Measurements from ENCODE around the gene NCOA7. TPM values are rescaled to one million over a fixed set of nuclear protein-coding genes. Genes with fewer than 3 reads are reported as not detected.
A peak's percentile ranks its signal among the peaks of the same experiment; 100 is the strongest.

The NCOA7 gene
- total RNA-seq, 1 donor from 2014 or later = 56.1 TPM

- no peaks in the 10 kb centered on the region for H3K27me3 Mint-ChIP-seq (ENCODE audit: insufficient read depth)
- H3K27ac Mint-ChIP-seq = peak overlapping the region; percentile 32
- H3K36me3 Mint-ChIP-seq (ENCODE audit: low read depth) = peaks cover 44% of the 10 kb centered on the region
- DNase-seq (ENCODE audit: low spot score) = no peak
- peaks cover 72% of the 10 kb centered on the region for H3K4me1 Mint-ChIP-seq (ENCODE audit: low read depth)
- intact Hi-C loops (cut with micrococcal nuclease) = no loop called here
- no peaks in the 10 kb centered on the region for H3K9me3 Mint-ChIP-seq
- H3K4me3 Mint-ChIP-seq = no peak overlapping the region
Observed at GRCh38 chr6:125812394-125813292, 21.9 kb downstream of the NCOA7 start.

DNA sequence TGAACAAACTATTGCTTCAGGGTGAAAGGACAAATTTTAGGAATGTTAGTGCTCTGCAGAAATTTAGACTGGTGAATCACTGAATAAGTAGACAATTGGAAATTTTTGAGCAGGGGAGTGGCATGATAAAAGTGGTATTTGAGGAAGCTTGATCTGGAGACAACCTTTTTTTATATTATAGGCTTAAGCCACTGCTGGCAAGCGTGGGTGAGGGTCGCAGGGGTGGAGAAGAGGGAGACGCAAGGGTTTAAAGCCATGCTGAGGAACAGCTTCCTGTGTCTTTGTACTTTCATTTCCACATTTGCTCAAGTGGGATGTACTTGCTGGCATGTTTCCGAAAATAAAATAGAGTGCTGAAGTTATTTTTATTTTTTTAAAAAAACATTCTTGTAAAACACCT lies 23.7 kb downstream of the NCOA7 start:
- Mint-ChIP-seq H3K4me3 (no peak overlapping the region), H3K27ac (peak overlapping the region; percentile 47), H3K4me1 (ENCODE audit: low read depth) (peaks cover 67% of the 10 kb centered on the region), H3K27me3 (ENCODE audit: insufficient read depth) (no peaks in the 10 kb centered on the region), H3K9me3 (no peaks in the 10 kb centered on the region), H3K36me3 (ENCODE audit: low read depth) (peaks cover 34% of the 10 kb centered on the region)
- DNase-seq (ENCODE audit: low spot score) = no peak
- intact Hi-C loops (cut with micrococcal nuclease) = loop anchor here (2.0 kb wide), 1 partner anchor 14 kb away; no protein-coding TSS in a partner anchor

GRCh38 chr6:125815080-125815910 lies 24.5 kb downstream of the NCOA7 start:
- no peaks in the 10 kb centered on the region for H3K27me3 Mint-ChIP-seq (ENCODE audit: insufficient read depth)
- H3K4me3 Mint-ChIP-seq = no peak overlapping the region
- H3K4me1 Mint-ChIP-seq (ENCODE audit: low read depth) = peaks cover 72% of the 10 kb centered on the region
- no peaks in the 10 kb centered on the region for H3K9me3 Mint-ChIP-seq
- H3K36me3 Mint-ChIP-seq (ENCODE audit: low read depth) = peaks cover 37% of the 10 kb centered on the region
- intact Hi-C loops (cut with micrococcal nuclease) = loop anchor here (2.0 kb wide), 1 partner anchor 14 kb away; no protein-coding TSS in a partner anchor
- H3K27ac Mint-ChIP-seq = peak overlapping the region; percentile 47
- no peak for DNase-seq (ENCODE audit: low spot score)

- peaks cover 67% of the 10 kb centered on the region for H3K4me1 Mint-ChIP-seq (ENCODE audit: low read depth)
Observed at GRCh38 chr6:125816828-125817280, 26.1 kb downstream of the NCOA7 start.

DNA sequence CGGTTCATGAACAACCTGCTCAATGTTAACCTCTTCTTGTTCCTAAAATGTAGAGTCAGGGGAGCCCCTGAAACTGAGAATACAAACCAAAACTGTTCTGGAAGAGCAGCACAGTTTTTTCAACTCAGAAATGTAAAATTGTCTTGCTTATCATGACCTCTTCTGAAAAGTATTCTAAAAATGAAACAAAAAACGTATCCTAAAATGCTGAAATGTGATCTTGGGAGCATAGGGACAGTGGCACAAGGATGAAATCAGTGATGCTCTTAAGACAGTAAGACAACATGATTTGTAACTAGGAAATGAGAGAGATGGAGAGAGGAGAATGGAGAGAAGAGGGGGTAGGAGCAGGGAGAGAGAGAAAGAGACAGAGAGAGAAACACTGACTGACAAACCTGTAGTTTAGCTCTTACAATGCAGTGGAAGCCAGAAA lies 27.5 kb downstream of the NCOA7 start:
- no peaks in the 10 kb centered on the region for H3K27me3 Mint-ChIP-seq (ENCODE audit: insufficient read depth)
- peaks cover 54% of the 10 kb centered on the region for H3K4me1 Mint-ChIP-seq (ENCODE audit: low read depth)
- H3K9me3 Mint-ChIP-seq = no peaks in the 10 kb centered on the region
- H3K36me3 Mint-ChIP-seq (ENCODE audit: low read depth) = peaks cover 36% of the 10 kb centered on the region
- H3K4me3 Mint-ChIP-seq = no peak overlapping the region
- intact Hi-C loops (cut with micrococcal nuclease) = no loop called here
- no peak for DNase-seq (ENCODE audit: low spot score)
- no peak overlapping the region for H3K27ac Mint-ChIP-seq

More at GRCh38 chr6:125816828-125817280, 26.1 kb downstream of the NCOA7 start:
- intact Hi-C loops (cut with micrococcal nuclease) = loop anchor here (1.0 kb wide), 1 partner anchor 10 kb away; no protein-coding TSS in a partner anchor
- no peak overlapping the region for H3K4me3 Mint-ChIP-seq
- H3K27ac Mint-ChIP-seq = peak overlapping the region; percentile 10
- no peaks in the 10 kb centered on the region for H3K27me3 Mint-ChIP-seq (ENCODE audit: insufficient read depth)
- peaks cover 41% of the 10 kb centered on the region for H3K36me3 Mint-ChIP-seq (ENCODE audit: low read depth)
- DNase-seq (ENCODE audit: low spot score) = no peak
- no peaks in the 10 kb centered on the region for H3K9me3 Mint-ChIP-seq

GRCh38 chr6:125818772-125819260 lies 28.1 kb downstream of the NCOA7 start:
- intact Hi-C loops (cut with micrococcal nuclease) = no loop called here
- Mint-ChIP-seq H3K27ac (no peak overlapping the region), H3K36me3 (ENCODE audit: low read depth) (peaks cover 36% of the 10 kb centered on the region), H3K27me3 (ENCODE audit: insufficient read depth) (no peaks in the 10 kb centered on the region), H3K4me3 (no peak overlapping the region), H3K9me3 (no peaks in the 10 kb centered on the region), H3K4me1 (ENCODE audit: low read depth) (peaks cover 54% of the 10 kb centered on the region)
- DNase-seq (ENCODE audit: low spot score) = no peak

GRCh38 chr6:125819535-125820326 lies 29.0 kb downstream of the NCOA7 start:
- intact Hi-C loops (cut with micrococcal nuclease) = no loop called here
- peaks cover 48% of the 10 kb centered on the region for H3K4me1 Mint-ChIP-seq (ENCODE audit: low read depth)
- H3K4me3 Mint-ChIP-seq = no peak overlapping the region
- no peak for DNase-seq (ENCODE audit: low spot score)
- no peak overlapping the region for H3K27ac Mint-ChIP-seq
- H3K36me3 Mint-ChIP-seq (ENCODE audit: low read depth) = peaks cover 33% of the 10 kb centered on the region
- no peaks in the 10 kb centered on the region for H3K27me3 Mint-ChIP-seq (ENCODE audit: insufficient read depth)
- H3K9me3 Mint-ChIP-seq = no peaks in the 10 kb centered on the region

DNA sequence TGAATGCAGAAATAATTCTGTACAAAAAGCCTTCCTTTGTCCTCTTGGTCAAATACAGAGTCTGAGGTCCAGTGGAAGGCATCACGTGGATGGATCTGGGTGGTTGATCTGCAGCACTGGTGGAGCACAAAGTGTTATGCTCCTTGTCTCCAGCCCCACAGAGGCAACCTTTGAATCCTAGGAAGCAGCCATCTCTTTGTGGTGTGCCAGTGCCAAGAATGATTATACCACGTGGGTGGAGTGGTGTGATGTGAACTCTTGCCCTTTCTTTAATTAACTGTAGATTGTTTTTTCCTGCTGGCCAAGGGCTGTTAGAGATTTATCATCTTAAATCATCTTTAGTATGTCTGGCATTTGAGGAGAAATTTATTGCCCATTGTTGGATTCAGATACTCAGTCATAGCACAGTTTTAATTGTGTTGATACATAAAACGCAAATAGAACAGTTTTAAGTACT lies 31.1 kb downstream of the NCOA7 start:
- H3K4me3 Mint-ChIP-seq = no peak overlapping the region
- H3K36me3 Mint-ChIP-seq (ENCODE audit: low read depth) = peaks cover 21% of the 10 kb centered on the region
- H3K9me3 Mint-ChIP-seq = no peaks in the 10 kb centered on the region
- peaks cover 32% of the 10 kb centered on the region for H3K4me1 Mint-ChIP-seq (ENCODE audit: low read depth)
- DNase-seq (ENCODE audit: low spot score) = no peak
- intact Hi-C loops (cut with micrococcal nuclease) = no loop called here
- H3K27ac Mint-ChIP-seq = no peak overlapping the region
- H3K27me3 Mint-ChIP-seq (ENCODE audit: insufficient read depth) = no peaks in the 10 kb centered on the region

- Mint-ChIP-seq H3K36me3 (ENCODE audit: low read depth) (peaks cover 22% of the 10 kb centered on the region), H3K27ac (no peak overlapping the region), H3K4me1 (ENCODE audit: low read depth) (peaks cover 32% of the 10 kb centered on the region), H3K27me3 (ENCODE audit: insufficient read depth) (no peaks in the 10 kb centered on the region), H3K4me3 (no peak overlapping the region), H3K9me3 (no peaks in the 10 kb centered on the region)
- intact Hi-C loops (cut with micrococcal nuclease) = no loop called here
- DNase-seq (ENCODE audit: low spot score) = no peak
Observed at GRCh38 chr6:125823180-125823579, 32.4 kb downstream of the NCOA7 start.

- Mint-ChIP-seq H3K27me3 (ENCODE audit: insufficient read depth) (no peaks in the 10 kb centered on the region), H3K36me3 (ENCODE audit: low read depth) (peaks cover 17% of the 10 kb centered on the region), H3K27ac (no peak overlapping the region), H3K4me1 (ENCODE audit: low read depth) (peaks cover 34% of the 10 kb centered on the region), H3K4me3 (no peak overlapping the region), H3K9me3 (no peaks in the 10 kb centered on the region)
- DNase-seq (ENCODE audit: low spot score) = no peak
- intact Hi-C loops (cut with micrococcal nuclease) = no loop called here
Observed at GRCh38 chr6:125824946-125825771, 34.4 kb downstream of the NCOA7 start.

DNA sequence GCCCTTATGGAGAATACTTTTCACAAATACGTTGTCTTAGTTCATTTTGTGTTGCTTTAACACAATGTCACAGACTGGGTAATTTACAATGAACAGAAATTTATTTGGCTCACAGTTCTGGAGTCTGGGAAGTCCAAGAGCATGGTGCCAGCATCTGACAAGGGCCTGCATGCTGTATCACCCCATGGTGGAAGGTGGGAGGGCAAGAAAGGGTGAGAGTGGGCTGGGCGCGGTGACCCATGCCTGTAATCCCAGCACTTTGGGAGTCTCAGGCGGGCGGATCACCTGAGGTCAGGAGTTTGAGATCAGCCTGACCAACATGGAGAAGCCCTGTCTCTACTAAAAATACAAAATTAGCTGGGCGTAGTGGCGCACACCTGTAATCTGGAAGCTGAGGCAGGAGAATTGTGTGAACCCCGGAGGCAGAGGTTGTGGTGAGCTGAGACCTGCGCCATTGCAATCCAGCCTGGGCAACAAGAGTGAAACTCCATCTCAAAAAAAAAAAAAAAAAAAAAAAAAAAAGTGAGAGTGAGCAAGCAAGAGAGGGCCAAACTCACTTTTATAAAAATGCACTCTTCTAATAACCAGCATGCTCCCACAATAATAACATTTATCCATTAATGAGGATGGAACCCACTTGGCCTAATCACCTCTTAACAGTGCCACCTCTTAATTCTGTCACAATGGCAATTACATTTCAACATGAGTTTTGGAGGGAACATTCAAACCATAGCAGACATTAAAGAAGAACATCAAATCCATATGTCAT lies 36.1 kb downstream of the NCOA7 start:
- Mint-ChIP-seq H3K9me3 (no peaks in the 10 kb centered on the region), H3K27me3 (ENCODE audit: insufficient read depth) (no peaks in the 10 kb centered on the region), H3K4me1 (ENCODE audit: low read depth) (peaks cover 40% of the 10 kb centered on the region), H3K36me3 (ENCODE audit: low read depth) (peaks cover 14% of the 10 kb centered on the region), H3K27ac (no peak overlapping the region), H3K4me3 (no peak overlapping the region)
- intact Hi-C loops (cut with micrococcal nuclease) = no loop called here
- no peak for DNase-seq (ENCODE audit: low spot score)
